HT-29 (cell line): Measurements from ENCODE around the gene SPEM3. TPM values are rescaled to one million over a fixed set of nuclear protein-coding genes. Genes with fewer than 3 reads are reported as not detected.
A peak's percentile ranks its signal among the peaks of the same experiment; 100 is the strongest.
"Not testable (repeated sequence)": the region's sequence is repeated elsewhere in the genome, so short reads cannot be mapped to it uniquely, and the experiment has no call there.

Source experiments
- DNase-seq: peaks from one replicate; pipeline ENCODE4 v3.0.0-alpha.2; 2015; ENCODE audit warnings: low spot score
- total RNA-seq: library from RNA; depleted of rRNA; stranded (reverse); fragments of >200 nt; shearing (Covaris generic); gene quantifications from 2 replicates; pipeline ENCODE4 v1.2.3, GENCODE V29; 2014; rRNA removed

SPEM3 gene
- total RNA-seq, 1 experiment from 2014 or later, result not detected

- DNase-seq, result no peak
Measured at GRCh38 chr17:7471729-7472128, 43.1 kb downstream of the SPEM3 start.

- not testable (repeated sequence) for DNase-seq
Measured at GRCh38 chr17:7474767-7475166, 46.1 kb downstream of the SPEM3 start.

GRCh38 chr17:7475764-7476422 is 47.2 kb downstream of the SPEM3 start:
- DNase-seq, result no peak

GRCh38 chr17:7476494-7476893 is 47.8 kb downstream of the SPEM3 start:
- DNase-seq, result no peak

- DNase-seq, result no peak
Measured at GRCh38 chr17:7476951-7477350, 48.3 kb downstream of the SPEM3 start.

GRCh38 chr17:7477392-7478275 is 49.0 kb downstream of the SPEM3 start:
- no peak for DNase-seq

GRCh38 chr17:7478276-7479212 is 49.9 kb downstream of the SPEM3 start:
- no peak for DNase-seq

GRCh38 chr17:7479213-7480088 is 50.8 kb downstream of the SPEM3 start, which contains the start of gene ZBTB4:
Gene ZBTB4, minus strand, starts transcription at chr17:7479631. Its CDS starts 12,830 bp downstream, at chr17:7466801.
- peak; percentile 20 for DNase-seq

GRCh38 chr17:7480089-7480384 is 51.4 kb downstream of the SPEM3 start:
- no peak for DNase-seq

GRCh38 chr17:7481275-7481674 is 52.6 kb downstream of the SPEM3 start, which contains the start of gene SLC35G6:
Gene SLC35G6, plus strand, starts transcription at chr17:7481446. Its CDS starts 71 bp downstream, at chr17:7481517.
- DNase-seq, result not testable (repeated sequence)

- DNase-seq, result peak; percentile 50
Measured at GRCh38 chr17:7481842-7482741, 53.4 kb downstream of the SPEM3 start.

Other genes starting within 250 kb of the SPEM3 start
- gene ASGR1, start 249.5 kb upstream of the SPEM3 start, total RNA-seq, result 0.52 TPM in 1 of 2 replicates, not detected in the other
- 0.26 and 1.6 TPM in 2 replicates for gene DLG4, start 209.0 kb upstream of the SPEM3 start, total RNA-seq
- 469 and 546 TPM in 2 replicates for gene ACADVL, start 208.9 kb upstream of the SPEM3 start, total RNA-seq
- gene DVL2, start 194.3 kb upstream of the SPEM3 start, total RNA-seq, result 42.6 and 48.6 TPM in 2 replicates
- gene PHF23, start 189.4 kb upstream of the SPEM3 start, total RNA-seq, result 29.3 and 31.7 TPM in 2 replicates
- gene GABARAP, start 186.4 kb upstream of the SPEM3 start, total RNA-seq, result 72.3 and 84.0 TPM in 2 replicates
- gene CTDNEP1, start 177.1 kb upstream of the SPEM3 start, total RNA-seq, result 32.8 and 51.4 TPM in 2 replicates
- 46.5 and 46.7 TPM in 2 replicates for gene ELP5, start 176.6 kb upstream of the SPEM3 start, total RNA-seq
- gene CLDN7, start 166.4 kb upstream of the SPEM3 start, total RNA-seq, result 383 and 429 TPM in 2 replicates
- 0.26 and 0.38 TPM in 2 replicates for gene SLC2A4, start 147.1 kb upstream of the SPEM3 start, total RNA-seq
- gene YBX2, start 134.2 kb upstream of the SPEM3 start, total RNA-seq, result 16.3 and 19.4 TPM in 2 replicates
- gene EIF5A, start 121.2 kb upstream of the SPEM3 start, total RNA-seq, result 915 and 962 TPM in 2 replicates
- 45.7 and 49.0 TPM in 2 replicates for gene GPS2, start 113.5 kb upstream of the SPEM3 start, total RNA-seq
- 18.0 and 21.1 TPM in 2 replicates for gene NEURL4, start 99.5 kb upstream of the SPEM3 start, total RNA-seq
- 0.08 TPM in 1 of 2 replicates, not detected in the other for gene ACAP1, start 92.3 kb upstream of the SPEM3 start, total RNA-seq
- gene KCTD11, start 76.7 kb upstream of the SPEM3 start, total RNA-seq, result 5.0 and 6.2 TPM in 2 replicates
- not detected in 2 replicates for gene TMEM95, start 73.7 kb upstream of the SPEM3 start, total RNA-seq
- gene TNK1, start 47.8 kb upstream of the SPEM3 start, total RNA-seq, result 4.8 and 9.4 TPM in 2 replicates
- 28.5 and 32.4 TPM in 2 replicates for gene PLSCR3, start 34.3 kb upstream of the SPEM3 start, total RNA-seq
- gene TMEM256, start 24.8 kb upstream of the SPEM3 start, total RNA-seq, result 84.6 and 111 TPM in 2 replicates
- 2.2 and 2.7 TPM in 2 replicates for gene NLGN2, start 21.0 kb upstream of the SPEM3 start, total RNA-seq
- gene SPEM1, start 8.5 kb upstream of the SPEM3 start, total RNA-seq, result not detected in 2 replicates
- not detected in 2 replicates for gene SPEM2, start 3.2 kb upstream of the SPEM3 start, total RNA-seq
- gene TMEM102, start 6.6 kb downstream of the SPEM3 start, total RNA-seq, result 11.7 and 19.4 TPM in 2 replicates
- gene FGF11, start 10.7 kb downstream of the SPEM3 start, total RNA-seq, result 0.46 and 0.52 TPM in 2 replicates
- 0.83 and 1.6 TPM in 2 replicates for gene CHRNB1, start 16.2 kb downstream of the SPEM3 start, total RNA-seq
- gene ZBTB4, start 50.8 kb downstream of the SPEM3 start, total RNA-seq, result 8.4 and 10.0 TPM in 2 replicates
- gene SLC35G6, start 52.6 kb downstream of the SPEM3 start, total RNA-seq, result 0.28 TPM in 1 of 2 replicates, not detected in the other
- gene POLR2A, start 55.5 kb downstream of the SPEM3 start, total RNA-seq, result 26.0 and 58.6 TPM in 2 replicates
- not detected in 2 replicates for gene TNFSF12, start 120.2 kb downstream of the SPEM3 start, total RNA-seq
- 15.6 and 19.1 TPM in 2 replicates for gene TNFSF13, start 129.9 kb downstream of the SPEM3 start, total RNA-seq
- gene SENP3, start 133.1 kb downstream of the SPEM3 start, total RNA-seq, result 73.2 and 74.3 TPM in 2 replicates
- gene CD68, start 150.8 kb downstream of the SPEM3 start, total RNA-seq, result 4.0 and 6.6 TPM in 2 replicates
- gene MPDU1, start 155.0 kb downstream of the SPEM3 start, total RNA-seq, result 79.8 and 81.4 TPM in 2 replicates
- 0.70 TPM in 1 of 2 replicates, not detected in the other for gene SOX15, start 161.2 kb downstream of the SPEM3 start, total RNA-seq
- gene FXR2, start 186.0 kb downstream of the SPEM3 start, total RNA-seq, result 23.8 and 30.3 TPM in 2 replicates
- gene SAT2, start 199.0 kb downstream of the SPEM3 start, total RNA-seq, result 3.2 and 5.4 TPM in 2 replicates
- gene SHBG, start 201.3 kb downstream of the SPEM3 start, total RNA-seq, result 0.13 TPM in 1 of 2 replicates, not detected in the other
- not detected in 2 replicates for gene ATP1B2, start 222.1 kb downstream of the SPEM3 start, total RNA-seq